NCI-H446 (cell line): ENCODE results near the gene NFAM1.

Experiments used
- DNase-seq, 2 experiments: peaks; one replicate each; lab custom pipeline; 2025; lab: John Stamatoyannopoulos, UW

The NFAM1 gene

DNA sequence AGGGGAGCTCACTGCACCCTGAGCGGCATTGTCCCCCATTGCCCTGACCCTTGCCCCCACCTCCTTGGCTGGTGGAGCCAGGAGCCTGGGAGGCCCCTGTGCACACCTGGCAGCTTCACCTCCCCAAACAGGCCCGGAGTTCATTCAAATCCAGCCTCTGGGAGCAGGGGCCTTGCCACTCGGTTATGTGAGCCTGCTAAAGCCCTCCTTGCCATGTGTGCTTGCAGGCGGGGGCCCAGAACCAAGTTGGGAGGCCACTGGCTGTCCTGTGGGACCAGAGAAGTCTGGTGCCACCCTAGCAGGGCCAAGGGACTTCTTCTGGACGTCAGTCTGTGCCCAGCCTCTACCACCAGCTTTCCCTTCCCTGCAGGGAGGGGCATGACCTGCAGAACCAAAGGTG lies 48.9 kb downstream of the NFAM1 start:
- DNase-seq = no peak

- DNase-seq = no peak
Observed at GRCh38 chr22:42380769-42381551, 51.2 kb downstream of the NFAM1 start.

GRCh38 chr22:42379966-42380537 lies 52.2 kb downstream of the NFAM1 start:
- peak in 1 of 2 experiments; percentile 31 for DNase-seq

DNA sequence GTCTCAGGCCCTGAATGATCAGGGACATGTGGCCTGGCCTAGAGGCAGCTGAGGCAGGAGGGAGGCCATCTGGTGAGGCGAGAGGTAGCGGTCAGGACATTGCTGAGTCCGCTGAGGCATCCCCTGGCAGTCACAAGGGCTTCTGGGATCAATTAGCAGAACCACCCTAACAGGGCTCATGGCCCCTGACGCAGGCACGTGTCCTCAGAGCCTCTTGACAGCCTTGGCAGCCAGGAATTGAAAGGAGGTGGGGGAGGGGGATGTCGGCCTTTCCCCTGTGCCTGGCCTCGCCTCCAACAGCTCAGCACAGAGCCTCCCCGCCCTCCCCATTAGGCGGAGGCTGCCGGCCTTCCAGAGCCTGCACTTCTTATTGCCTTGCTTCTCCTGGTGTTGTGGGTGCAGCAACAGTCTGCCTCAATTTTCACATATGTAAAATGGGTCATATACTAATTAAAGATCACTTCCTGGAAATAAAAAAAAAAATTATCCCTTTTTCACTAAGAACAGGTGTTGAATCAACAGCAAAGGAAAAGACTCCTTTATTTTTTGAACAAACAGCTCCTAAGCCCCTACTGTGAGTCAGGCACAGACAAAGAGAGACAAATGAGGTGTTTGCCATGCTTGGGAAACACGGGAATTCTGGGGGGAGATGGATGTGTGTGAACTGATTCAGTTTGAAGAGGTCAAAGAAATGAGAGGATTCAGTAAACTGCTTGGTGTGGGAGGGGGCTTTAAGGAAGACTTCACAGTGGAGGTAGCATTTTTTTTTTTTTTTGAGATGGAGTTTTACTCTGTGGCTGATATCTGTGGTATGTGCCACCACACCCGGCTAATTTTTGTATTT lies 55.3 kb downstream of the NFAM1 start:
- DNase-seq = peak; percentile 54 to 77

DNA sequence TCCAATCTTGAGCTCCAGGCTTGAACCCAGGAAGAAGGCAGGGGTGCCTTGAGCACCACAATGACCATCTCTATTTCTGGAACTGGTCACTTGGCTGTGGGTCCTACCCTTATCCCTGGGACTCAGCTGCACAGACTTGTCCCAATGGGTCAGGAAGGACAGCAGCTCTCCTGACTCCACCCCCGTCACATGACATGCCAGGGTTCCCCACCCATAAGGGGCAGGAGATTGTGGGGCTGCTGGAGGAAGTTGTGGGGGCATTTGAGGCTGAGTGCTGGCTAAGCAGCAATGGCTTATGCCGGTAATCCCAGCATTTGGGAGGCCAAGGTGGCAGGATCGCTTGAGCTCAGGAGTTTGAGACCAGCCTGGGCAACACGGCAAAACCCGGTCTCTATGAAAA lies 56.2 kb downstream of the NFAM1 start:
- no peak for DNase-seq

- DNase-seq = no peak
Observed at GRCh38 chr22:42372976-42373375, 59.2 kb downstream of the NFAM1 start.

DNA sequence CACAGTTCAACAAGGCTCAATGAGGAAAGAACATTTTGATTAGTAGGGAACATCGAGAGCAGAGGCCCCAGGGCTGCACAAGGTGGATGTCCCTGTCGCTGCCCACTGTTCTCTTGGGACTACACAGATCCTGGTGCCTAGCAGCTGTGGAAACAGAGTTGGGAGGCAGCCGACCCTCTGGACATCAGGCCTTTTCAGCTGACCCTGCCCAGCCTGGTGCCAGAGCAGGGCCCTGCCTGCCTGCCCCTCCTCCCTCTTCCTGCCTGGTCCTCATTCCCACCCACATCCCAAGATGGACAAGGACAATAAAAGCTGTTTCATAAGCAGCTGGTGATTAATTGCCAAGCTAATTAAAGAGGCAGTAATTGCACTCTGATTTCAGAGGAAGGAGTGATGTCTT lies 60.7 kb downstream of the NFAM1 start:
- DNase-seq = no peak

DNA sequence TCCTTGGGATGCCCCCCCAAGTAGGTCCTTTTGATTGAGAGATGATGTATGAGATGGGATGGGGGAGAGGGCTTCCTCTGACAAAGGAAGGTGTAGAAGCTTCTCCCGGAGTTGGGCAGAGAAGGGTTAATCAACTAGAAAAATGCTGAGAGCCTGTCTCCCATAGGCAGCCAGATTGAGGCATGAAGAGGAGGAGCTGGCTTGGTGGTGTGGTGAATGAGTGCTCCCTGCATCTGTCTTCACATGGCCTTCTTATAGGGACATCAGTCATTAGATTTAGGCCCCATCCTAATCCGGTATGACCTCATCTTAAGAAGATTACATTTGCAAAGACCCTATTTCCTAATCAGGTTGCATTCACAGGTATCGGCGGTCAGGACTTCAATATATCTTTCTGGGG lies 61.1 kb downstream of the NFAM1 start:
- DNase-seq = no peak

- peak; percentile 79 to 94 for DNase-seq
Observed at GRCh38 chr22:42369250-42370041, 62.8 kb downstream of the NFAM1 start.

GRCh38 chr22:42368379-42369249 lies 63.6 kb downstream of the NFAM1 start:
- DNase-seq = peak in 1 of 2 experiments; percentile 68

GRCh38 chr22:42367980-42368378 lies 64.2 kb downstream of the NFAM1 start:
- DNase-seq = no peak

DNA sequence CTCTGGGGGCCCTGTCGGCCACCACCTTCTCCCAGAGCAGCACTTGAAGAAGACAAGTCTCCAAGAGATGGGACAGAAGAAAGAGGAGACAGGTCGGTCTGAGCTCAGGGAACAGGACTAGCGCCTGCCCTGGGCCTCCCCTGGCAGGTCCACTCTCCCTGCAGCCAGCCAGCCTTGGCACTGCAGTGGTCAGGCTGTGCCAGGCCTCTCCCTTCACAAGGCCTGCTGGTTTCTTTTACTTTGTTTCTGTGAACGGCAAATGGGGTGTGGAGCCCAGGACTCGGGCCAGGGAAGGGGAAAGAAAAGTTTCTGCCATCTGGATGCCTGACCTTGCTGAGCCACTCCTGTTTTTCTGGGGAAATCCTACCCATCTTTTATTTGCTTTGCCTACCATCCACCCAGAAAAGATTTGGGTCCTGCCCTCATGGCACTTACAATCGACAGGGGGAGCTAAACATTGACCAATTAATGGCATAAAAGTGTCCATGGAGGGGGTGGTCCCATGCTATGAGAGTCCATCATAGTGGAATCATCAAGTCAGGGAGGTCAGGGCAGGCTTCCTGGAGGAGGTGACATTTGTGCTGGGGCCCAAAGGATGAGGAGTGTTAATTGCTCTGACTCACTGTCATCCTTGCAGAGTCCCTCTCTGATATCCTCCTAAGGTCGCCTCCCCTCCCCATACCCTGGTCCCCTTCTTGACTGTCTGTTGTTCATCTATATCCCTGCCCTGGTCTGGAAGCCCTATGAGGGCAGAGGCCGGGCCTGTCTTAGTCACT lies 65.2 kb downstream of the NFAM1 start:
- peak; percentile 65 to 84 for DNase-seq

GRCh38 chr22:42365942-42366695 lies 66.1 kb downstream of the NFAM1 start:
- peak; percentile 43 to 75 for DNase-seq

DNA sequence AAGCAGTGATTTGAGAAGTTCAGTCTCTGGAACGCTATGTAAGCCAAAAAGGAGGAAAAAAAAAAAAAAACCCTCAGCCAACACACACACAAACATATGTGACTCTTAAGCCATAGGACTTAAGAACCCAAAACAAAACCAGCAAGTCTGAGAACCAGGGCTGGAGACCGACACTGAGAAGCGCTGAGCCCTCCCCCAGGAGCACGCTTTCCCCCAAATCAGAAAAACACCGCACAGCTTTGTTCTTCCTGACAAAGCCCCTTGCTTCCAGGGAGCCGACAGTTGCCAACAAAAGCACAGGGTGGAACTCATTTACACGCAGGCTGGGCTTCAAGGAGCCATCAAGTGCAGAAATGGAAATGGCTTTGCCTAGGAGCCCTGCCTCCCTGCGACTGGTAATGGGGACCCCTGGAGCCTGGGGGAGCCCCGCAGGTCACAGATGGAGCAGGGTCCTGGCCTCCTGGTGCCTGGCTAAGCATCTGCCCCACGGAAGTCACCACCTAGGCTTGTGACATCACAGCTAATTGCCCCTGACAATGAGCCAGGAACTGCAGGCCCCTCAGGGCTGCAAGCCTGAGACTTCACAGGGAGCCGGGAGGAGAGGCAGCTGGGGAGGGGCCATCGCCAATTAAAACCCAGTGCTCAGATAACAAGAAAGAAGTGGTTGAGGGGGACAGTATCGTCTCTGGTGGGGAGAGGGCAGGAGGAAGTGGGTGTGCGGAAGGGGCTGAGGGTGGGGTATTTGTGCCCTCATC lies 66.9 kb downstream of the NFAM1 start:
- DNase-seq = peak; percentile 38 to 79

DNA sequence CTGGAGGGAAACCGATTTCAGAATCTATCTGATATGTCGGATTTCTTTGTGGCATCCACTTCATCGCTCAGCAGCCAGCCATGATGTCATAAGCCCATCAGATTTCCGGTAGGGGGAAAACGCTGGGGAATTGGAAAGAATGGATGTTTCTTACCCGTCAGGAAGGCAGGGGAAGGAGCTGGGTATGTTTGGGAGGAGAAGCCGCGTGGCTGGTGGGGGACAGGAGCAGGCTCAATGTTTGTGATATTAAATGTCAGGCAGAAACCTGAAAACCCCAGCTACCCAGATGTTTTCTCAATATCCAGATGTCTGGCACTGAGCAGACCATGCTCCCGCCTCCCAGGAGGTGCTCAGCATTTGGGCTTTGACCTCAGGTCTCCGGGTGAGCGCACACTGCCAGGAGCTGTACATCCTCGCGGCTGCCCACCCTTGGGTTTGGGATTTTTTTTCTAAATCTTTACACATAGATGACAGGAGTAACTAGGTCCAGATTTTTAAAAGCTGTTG lies 67.5 kb downstream of the NFAM1 start:
- DNase-seq = no peak

- no peak for DNase-seq
Observed at GRCh38 chr22:42363892-42364291, 68.3 kb downstream of the NFAM1 start.

- no peak for DNase-seq
Observed at GRCh38 chr22:42361523-42361922, 70.7 kb downstream of the NFAM1 start.

DNA sequence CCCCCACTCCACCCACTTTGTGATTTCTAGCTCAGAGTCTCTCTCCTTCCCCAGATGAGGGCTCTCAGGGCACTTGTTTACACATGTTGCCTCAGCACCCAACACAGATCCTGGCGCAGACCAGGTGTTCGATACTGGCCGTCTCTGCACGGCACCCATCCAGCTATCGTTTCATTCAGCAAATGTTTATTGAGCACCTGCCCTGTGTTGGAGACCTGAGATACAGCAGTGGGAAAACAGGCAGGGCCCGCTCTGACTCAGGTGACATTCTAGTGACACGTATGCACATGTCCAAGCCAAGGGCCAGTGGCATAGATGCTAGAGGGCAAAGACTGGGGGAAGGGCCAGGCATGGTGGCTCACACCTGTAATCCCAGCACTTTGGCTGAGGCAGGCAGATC lies 71.9 kb downstream of the NFAM1 start:
- no peak for DNase-seq
